CD4-positive, alpha-beta T cell treated with Interleukin-4 for 4 hours (primary cell): ENCODE measurements around the gene KLK15.

Experiments used
- DNase-seq: peaks from one replicate; pipeline ENCODE4 v3.0.0-alpha.2; 2020

Gene KLK15, protein sequence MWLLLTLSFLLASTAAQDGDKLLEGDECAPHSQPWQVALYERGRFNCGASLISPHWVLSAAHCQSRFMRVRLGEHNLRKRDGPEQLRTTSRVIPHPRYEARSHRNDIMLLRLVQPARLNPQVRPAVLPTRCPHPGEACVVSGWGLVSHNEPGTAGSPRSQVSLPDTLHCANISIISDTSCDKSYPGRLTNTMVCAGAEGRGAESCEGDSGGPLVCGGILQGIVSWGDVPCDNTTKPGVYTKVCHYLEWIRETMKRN

GRCh38 chr19:50833117-50833801 is at the start of gene KLK15:
Gene KLK15 (minus strand): TSS chr19:50833574. CDS start chr19:50831492, 2,082 bp downstream.
- DNase-seq = no peak

- no peak for DNase-seq
Observed at GRCh38 chr19:50882188-50882587, 48.8 kb upstream of the KLK15 start.

- no peak for DNase-seq
Observed at GRCh38 chr19:50880241-50880640, 46.9 kb upstream of the KLK15 start.

GRCh38 chr19:50878851-50879250 is 45.5 kb upstream of the KLK15 start:
- no peak for DNase-seq

DNA sequence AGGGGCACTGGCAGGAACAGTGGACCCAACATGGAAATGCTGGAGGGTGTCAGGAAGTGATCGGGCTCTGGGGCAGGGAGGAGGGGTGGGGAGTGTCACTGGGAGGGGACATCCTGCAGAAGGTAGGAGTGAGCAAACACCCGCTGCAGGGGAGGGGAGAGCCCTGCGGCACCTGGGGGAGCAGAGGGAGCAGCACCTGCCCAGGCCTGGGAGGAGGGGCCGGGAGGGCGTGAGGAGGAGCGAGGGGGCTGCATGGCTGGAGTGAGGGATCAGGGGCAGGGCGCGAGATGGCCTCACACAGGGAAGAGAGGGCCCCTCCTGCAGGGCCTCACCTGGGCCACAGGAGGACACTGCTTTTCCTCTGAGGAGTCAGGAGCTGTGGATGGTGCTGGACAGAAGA is 44.0 kb upstream of the KLK15 start:
- no peak for DNase-seq

DNA sequence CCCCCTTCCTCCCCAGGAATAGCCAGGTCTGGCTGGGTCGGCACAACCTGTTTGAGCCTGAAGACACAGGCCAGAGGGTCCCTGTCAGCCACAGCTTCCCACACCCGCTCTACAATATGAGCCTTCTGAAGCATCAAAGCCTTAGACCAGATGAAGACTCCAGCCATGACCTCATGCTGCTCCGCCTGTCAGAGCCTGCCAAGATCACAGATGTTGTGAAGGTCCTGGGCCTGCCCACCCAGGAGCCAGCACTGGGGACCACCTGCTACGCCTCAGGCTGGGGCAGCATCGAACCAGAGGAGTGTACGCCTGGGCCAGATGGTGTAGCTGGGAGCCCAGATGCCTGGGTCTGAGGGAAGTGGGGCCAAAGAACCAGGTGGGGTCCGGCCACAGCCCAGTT is 43.1 kb upstream of the KLK15 start:
- no peak for DNase-seq

DNA sequence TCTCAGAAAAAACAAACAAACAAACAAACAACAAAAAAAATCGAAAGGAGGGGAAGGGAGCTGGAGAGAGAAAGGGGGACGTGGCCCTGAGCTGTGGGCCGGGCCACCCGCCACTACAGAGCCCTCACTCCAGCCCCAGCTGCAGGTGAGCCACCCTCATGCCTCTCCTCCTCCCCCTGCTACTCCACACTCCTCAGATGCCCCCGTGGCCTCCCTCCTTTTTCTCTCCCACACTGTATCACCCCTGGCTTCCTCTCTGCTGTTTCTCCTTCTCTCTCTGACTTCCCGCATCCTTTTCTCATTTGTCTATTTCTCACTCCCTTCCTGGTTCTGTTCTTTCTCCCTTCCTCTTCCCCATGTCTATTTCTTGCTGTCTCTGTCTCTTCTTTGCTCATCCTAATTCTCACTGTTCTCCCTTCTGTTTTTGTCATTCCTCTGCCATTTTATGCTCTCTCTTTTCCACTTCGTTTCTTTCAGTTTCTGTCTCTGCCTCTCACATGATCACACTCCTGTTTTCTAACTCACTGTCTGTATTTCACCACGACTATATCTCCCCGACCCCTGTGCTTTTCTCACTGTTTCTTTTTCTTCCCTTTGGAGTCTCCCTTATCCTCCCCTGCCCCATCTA is 42.5 kb upstream of the KLK15 start:
- no peak for DNase-seq

DNA sequence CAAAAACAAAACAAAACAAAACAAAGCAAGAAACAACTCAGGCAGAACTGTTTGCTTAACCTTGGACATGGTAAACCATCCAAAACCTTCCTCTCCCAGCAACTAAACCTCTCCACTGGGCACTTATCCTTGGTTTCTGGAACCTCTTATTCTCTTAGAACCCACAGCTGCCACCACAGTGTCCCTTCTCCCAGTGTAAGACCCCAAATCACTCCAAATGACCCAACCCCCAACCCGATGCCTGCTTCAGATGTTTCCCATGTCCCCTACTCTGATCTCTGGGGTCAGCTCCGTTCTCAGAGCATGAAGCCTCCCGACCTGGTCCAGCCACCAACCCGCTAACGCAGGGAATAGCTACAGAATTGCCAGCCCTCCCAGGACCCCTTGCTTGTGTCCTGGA is 40.8 kb upstream of the KLK15 start:
- no peak for DNase-seq

- no peak for DNase-seq
Observed at GRCh38 chr19:50873056-50873455, 39.7 kb upstream of the KLK15 start, which contains the start of gene KLK2. Gene KLK2 (plus strand): TSS chr19:50873439. CDS start chr19:50873474, 35 bp downstream.

DNA sequence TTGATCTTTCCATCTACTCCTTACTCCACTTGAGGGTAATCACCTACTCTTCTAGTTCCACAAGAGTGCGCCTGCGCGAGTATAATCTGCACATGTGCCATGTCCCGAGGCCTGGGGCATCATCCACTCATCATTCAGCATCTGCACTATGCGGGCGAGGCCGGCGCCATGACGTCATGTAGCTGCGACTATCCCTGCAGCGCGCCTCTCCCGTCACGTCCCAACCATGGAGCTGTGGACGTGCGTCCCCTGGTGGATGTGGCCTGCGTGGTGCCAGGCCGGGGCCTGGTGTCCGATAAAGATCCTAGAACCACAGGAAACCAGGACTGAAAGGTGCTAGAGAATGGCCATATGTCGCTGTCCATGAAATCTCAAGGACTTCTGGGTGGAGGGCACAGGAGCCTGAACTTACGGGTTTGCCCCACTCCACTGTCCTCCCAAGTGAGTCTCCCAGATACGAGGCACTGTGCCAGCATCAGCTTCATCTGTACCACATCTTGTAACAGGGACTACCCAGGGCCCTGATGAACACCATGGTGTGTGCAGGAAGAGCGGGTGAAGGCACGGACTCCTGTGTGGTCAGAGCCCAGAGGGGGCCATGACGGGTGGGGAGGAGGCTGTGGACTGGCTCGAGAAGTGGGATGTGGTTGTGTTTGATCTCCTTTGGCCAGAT is 37.2 kb upstream of the KLK15 start:
- no peak for DNase-seq

DNA sequence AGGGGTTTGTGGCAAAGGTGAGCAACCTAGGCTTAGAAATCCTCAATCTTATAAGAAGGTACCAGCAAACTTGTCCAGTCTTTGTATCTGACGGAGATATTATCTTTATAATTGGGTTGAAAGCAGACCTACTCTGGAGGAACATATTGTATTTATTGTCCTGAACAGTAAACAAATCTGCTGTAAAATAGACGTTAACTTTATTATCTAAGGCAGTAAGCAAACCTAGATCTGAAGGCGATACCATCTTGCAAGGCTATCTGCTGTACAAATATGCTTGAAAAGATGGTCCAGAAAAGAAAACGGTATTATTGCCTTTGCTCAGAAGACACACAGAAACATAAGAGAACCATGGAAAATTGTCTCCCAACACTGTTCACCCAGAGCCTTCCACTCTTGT is 36.1 kb upstream of the KLK15 start:
- no peak for DNase-seq

GRCh38 chr19:50861496-50862286 is 28.3 kb upstream of the KLK15 start:
- no peak for DNase-seq

GRCh38 chr19:50861010-50861409 is 27.6 kb upstream of the KLK15 start:
- DNase-seq = no peak

GRCh38 chr19:50859849-50860248 is 26.5 kb upstream of the KLK15 start:
- no peak for DNase-seq

DNA sequence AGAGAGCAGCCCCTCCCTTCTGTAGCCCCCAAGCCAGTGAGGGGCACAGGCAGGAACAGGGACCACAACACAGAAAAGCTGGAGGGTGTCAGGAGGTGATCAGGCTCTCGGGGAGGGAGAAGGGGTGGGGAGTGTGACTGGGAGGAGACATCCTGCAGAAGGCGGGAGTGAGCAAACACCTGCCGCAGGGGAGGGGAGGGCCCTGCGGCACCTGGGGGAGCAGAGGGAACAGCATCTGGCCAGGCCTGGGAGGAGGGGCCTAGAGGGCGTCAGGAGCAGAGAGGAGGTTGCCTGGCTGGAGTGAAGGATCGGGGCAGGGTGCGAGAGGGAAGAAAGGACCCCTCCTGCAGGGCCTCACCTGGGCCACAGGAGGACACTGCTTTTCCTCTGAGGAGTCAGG is 25.5 kb upstream of the KLK15 start:
- no peak for DNase-seq

DNA sequence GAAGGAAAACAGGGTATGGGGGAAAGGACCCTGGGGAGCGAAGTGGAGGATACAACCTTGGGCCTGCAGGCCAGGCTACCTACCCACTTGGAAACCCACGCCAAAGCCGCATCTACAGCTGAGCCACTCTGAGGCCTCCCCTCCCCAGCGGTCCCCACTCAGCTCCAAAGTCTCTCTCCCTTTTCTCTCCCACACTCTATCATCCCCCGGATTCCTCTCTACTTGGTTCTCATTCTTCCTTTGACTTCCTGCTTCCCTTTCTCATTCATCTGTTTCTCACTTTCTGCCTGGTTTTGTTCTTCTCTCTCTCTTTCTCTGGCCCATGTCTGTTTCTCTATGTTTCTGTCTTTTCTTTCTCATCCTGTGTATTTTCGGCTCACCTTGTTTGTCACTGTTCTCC is 24.0 kb upstream of the KLK15 start:
- no peak for DNase-seq

- no peak for DNase-seq
Observed at GRCh38 chr19:50854636-50855410, 21.4 kb upstream of the KLK15 start, which contains the start of gene KLK3. Gene KLK3 (plus strand): TSS chr19:50854915. CDS start chr19:50854956, 41 bp downstream.

- no peak for DNase-seq
Observed at GRCh38 chr19:50851620-50852019, 18.2 kb upstream of the KLK15 start.

DNA sequence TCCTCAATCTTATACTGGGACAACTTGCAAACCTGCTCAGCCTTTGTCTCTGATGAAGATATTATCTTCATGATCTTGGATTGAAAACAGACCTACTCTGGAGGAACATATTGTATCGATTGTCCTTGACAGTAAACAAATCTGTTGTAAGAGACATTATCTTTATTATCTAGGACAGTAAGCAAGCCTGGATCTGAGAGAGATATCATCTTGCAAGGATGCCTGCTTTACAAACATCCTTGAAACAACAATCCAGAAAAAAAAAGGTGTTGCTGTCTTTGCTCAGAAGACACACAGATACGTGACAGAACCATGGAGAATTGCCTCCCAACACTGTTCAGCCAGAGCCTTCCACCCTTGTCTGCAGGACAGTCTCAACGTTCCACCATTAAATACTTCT is 17.4 kb upstream of the KLK15 start:
- no peak for DNase-seq

DNA sequence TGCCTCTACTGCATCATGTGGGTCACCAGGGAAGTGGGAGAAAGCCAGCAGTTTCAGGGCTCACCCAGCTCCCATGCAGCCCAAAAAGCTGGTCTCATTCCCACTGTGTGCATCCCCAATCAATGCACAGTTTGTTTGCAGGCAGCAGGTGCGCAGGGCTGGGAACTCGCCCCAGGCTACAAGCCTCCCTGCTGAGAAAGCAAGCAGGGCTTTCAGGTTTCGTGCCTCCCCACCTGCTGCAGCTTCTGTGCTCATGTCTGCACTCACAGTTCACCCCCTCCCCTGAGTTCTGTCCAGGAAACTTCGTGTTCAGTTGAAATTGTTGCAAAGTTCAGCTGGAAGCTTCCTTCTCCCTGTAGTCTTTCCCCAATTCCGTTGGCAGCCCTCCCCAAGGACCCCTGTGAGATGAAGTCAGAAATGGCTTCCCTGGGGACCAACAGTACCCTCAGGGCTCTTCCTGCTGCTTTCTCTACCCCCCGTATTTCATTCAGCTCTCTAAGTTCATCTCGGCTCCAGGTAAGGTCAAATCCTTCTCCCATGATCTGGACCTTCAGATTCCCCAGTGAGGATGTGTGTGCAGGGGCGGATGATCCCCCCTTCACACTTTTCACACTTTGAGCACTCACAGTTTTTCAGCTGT is 11.0 kb upstream of the KLK15 start:
- DNase-seq = no peak

- DNase-seq = no peak
Observed at GRCh38 chr19:50843701-50844221, 10.4 kb upstream of the KLK15 start.
